ENCODE measurements around the gene FBH1. TPM values are rescaled to one million over a fixed set of nuclear protein-coding genes. Genes with fewer than 3 reads are reported as not detected.

FBH1 gene
- total and polyA plus RNA-seq, 12 donors = 57.8 to 134 (median 76.0) TPM

DNA sequence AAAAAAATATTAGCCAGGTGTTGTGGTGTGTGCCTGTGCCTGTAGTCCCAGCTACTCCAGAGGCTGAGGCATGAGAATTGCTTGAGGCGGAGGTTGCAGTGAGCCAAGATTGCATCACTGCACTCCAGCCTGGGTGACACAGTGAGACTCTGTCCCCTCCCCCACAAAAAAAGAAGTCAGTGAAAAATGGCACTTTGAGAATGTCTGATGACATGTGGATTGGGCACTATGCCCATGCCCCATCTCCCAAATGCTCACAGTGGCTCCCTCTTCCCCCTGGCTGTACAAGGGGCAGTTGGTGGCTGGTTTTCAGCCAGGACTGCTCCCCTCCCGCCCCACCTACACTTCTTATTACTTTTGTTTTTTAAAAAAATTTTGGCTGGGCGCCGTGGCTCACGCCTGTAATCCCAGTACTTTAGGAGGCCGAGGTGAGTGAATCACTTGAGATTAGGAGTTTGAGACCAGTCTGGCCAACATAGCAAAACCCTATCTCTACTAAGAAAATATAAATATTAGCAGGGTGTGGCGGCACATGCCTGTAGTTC, 61.2 kb downstream of the FBH1 start:
- Histone ChIP-seq H3K27me3 (no peaks in the 10 kb centered on the region), H3K27ac (peak overlapping the region in 4 of 10 donors; percentile 27 to 45 (median 42)), H3K36me3 (peaks cover 0 to 44% (median 0%) of the 10 kb centered on the region in 9 donors), H3K9me3 (no peaks in the 10 kb centered on the region), H3K4me1 (peaks cover 0 to 43% (median 17%) of the 10 kb centered on the region in 9 donors), H3K4me3 (no peak overlapping the region)
- ATAC-seq (peak; percentile 40 to 79 (median 54)), DNase-seq (no peak)
- intact Hi-C loops (cut with DNase I) = loop anchor here in 1 of 10 donors (5.0 kb wide), 1 partner anchor 131 kb away; no protein-coding TSS in a partner anchor
- 77 to 83% methylated on average over 7 of the region's 7 CpGs for WGBS, 2 donors
- TF ChIP-seq, protein P1, sequence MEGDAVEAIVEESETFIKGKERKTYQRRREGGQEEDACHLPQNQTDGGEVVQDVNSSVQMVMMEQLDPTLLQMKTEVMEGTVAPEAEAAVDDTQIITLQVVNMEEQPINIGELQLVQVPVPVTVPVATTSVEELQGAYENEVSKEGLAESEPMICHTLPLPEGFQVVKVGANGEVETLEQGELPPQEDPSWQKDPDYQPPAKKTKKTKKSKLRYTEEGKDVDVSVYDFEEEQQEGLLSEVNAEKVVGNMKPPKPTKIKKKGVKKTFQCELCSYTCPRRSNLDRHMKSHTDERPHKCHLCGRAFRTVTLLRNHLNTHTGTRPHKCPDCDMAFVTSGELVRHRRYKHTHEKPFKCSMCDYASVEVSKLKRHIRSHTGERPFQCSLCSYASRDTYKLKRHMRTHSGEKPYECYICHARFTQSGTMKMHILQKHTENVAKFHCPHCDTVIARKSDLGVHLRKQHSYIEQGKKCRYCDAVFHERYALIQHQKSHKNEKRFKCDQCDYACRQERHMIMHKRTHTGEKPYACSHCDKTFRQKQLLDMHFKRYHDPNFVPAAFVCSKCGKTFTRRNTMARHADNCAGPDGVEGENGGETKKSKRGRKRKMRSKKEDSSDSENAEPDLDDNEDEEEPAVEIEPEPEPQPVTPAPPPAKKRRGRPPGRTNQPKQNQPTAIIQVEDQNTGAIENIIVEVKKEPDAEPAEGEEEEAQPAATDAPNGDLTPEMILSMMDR (IDR thresholded peaks at IDR 0.05) = no peak

GRCh38 chr10:5951721-5952407, 61.8 kb downstream of the FBH1 start:
- TF ChIP-seq, protein P1 (IDR thresholded peaks at IDR 0.05) = no peak
- Histone ChIP-seq H3K4me1 (peaks cover 0 to 37% (median 11%) of the 10 kb centered on the region in 9 donors), H3K9me3 (no peaks in the 10 kb centered on the region), H3K4me3 (no peak overlapping the region), H3K27ac (peak overlapping the region in 3 of 10 donors; percentile 39 to 45 (median 44)), H3K36me3 (peaks cover 0 to 50% (median 0%) of the 10 kb centered on the region in 9 donors), H3K27me3 (no peaks in the 10 kb centered on the region)
- intact Hi-C loops (cut with DNase I) = loop anchor here in 1 of 10 donors (5.0 kb wide), 1 partner anchor 130 kb away; no protein-coding TSS in a partner anchor
- ATAC-seq (no peak), DNase-seq (no peak)
- 88 to 89% methylated on average over 6 of the region's 6 CpGs for WGBS, 2 donors

DNA sequence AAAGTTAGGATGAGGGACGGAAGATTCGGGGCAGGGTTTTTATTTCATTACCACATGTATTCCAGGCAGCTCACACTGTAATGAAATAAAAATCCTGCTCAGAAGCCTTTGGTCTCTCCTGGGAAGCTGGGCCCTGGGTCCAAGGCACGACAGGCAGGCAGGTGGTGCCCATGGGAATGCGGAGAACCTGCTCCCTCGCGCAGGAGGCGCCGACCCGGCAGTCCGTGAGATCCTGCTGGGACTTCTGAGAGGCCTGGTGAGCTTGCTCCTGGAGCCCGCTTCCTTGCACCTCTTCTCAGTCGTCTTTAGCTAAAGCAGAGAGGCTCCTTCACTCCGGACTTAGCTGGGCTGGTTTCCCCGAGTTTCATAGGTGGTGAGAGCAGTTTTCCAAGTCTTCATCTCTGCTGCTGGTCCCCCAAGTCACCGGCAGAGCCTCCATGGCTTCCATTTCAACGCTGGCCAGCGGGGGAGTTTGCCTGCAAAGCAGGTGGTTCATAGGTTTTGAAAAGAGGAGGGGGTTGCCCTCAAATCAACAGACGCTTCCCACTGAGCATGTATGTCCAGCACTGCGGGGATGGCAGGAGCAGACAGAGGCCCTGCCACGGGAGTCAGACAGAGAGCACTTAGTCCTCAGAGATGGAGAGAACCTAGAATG, 62.8 kb downstream of the FBH1 start:
- Histone ChIP-seq H3K4me1 (peaks cover 0 to 30% (median 8%) of the 10 kb centered on the region in 9 donors), H3K36me3 (peaks cover 0 to 57% (median 0%) of the 10 kb centered on the region in 9 donors), H3K27ac (no peak overlapping the region), H3K27me3 (no peaks in the 10 kb centered on the region), H3K9me3 (no peaks in the 10 kb centered on the region), H3K4me3 (no peak overlapping the region)
- intact Hi-C loops (cut with DNase I) = loop anchor here in 1 of 10 donors (5.0 kb wide), 1 partner anchor 129 kb away; no protein-coding TSS in a partner anchor
- ATAC-seq (no peak), DNase-seq (no peak)
- 84 to 87% methylated on average over 20 of the region's 20 CpGs for WGBS, 2 donors
- TF ChIP-seq, protein P1 (IDR thresholded peaks at IDR 0.05) = no peak

GRCh38 chr10:5953676-5954075, 63.6 kb downstream of the FBH1 start:
- Histone ChIP-seq H3K27me3 (no peaks in the 10 kb centered on the region), H3K9me3 (no peaks in the 10 kb centered on the region), H3K27ac (no peak overlapping the region), H3K4me3 (no peak overlapping the region), H3K4me1 (peaks cover 0 to 30% (median 8%) of the 10 kb centered on the region in 9 donors), H3K36me3 (peaks cover 0 to 65% (median 0%) of the 10 kb centered on the region in 9 donors)
- TF ChIP-seq, protein P1 (IDR thresholded peaks at IDR 0.05) = no peak
- ATAC-seq (no peak), DNase-seq (no peak)
- intact Hi-C loops (cut with DNase I) = loop anchor here in 1 of 10 donors (5.0 kb wide), 1 partner anchor 129 kb away; no protein-coding TSS in a partner anchor
- 89% methylated on average over 5 of the region's 5 CpGs for WGBS, 2 donors
